Left lung (tissue), 10 donors: Measurements from ENCODE around the gene JMJD1C. TPM values are rescaled to one million over a fixed set of nuclear protein-coding genes. Genes with fewer than 3 reads are reported as not detected.
A peak's percentile ranks its signal among the peaks of the same experiment; 100 is the strongest.

ENCODE experiments used
- ATAC-seq: fragments of 200-7000 bp; cut with Tn5 transposase; one replicate; pipeline ENCODE4 v1.9.1; 2020; ENCODE audit warnings: moderate library complexity
- DNase-seq, 4 donors: peaks; one replicate each; pipeline ENCODE4 v3.0.0-alpha.2; 2013 to 2020
- H3K27ac ChIP-seq, 2 donors: fragments of 200-600 bp; sonication (generic) in 1 of 2; one replicate each; pipeline versions ENCODE4 v1.5.0 to v1.8.0; 2020 to 2021
- H3K27me3 ChIP-seq, 2 donors: fragments of 200-600 bp; sonication (generic) in 1 of 2; one replicate each; pipeline versions ENCODE4 v1.5.0 to v1.8.0; 2020 to 2021
- H3K36me3 ChIP-seq, 2 donors: fragments of 200-600 bp; sonication (generic) in 1 of 2; one replicate each; pipeline versions ENCODE4 v1.5.0 to v1.8.0; 2020 to 2021
- H3K4me1 ChIP-seq, 2 donors: fragments of 200-600 bp; one replicate each; pipeline ENCODE4 v1.8.0; 2021
- H3K4me3 ChIP-seq, 2 donors: fragments of 200-600 bp; sonication (generic) in 1 of 2; one replicate each; pipeline versions ENCODE4 v1.5.0 to v1.8.0; 2020 to 2021; ENCODE audit warnings: mild to moderate bottlenecking in 1 of 2
- H3K9me3 ChIP-seq, 2 donors: fragments of 200-600 bp; sonication (generic) in 1 of 2; one replicate each; pipeline versions ENCODE4 v1.5.0 to v1.8.0; 2020 to 2021
- intact Hi-C, 2 donors: fragments of 100-400 bp; cut with DNase I; formaldehyde crosslinking; loops; one replicate each; pipeline versions ENCODE4 v1.11.2 to v1.14.2; 2022
- polyA plus RNA-seq, 6 donors: library from polyadenylated mRNA; unstranded; fragments of 120-200 nt; gene quantifications; one replicate each; pipeline ENCODE4 v1.2.1, GENCODE V29; 2013; ENCODE audit not compliant: insufficient read length in 6 of 6
- total RNA-seq, 2 donors: library from RNA; stranded (reverse); fragmentation: NEBNext Ultra II Directional; extraction: Animal tissue kit (Norgen Biotek cat#: 25700); gene quantifications; one replicate each; pipeline ENCODE4 v1.2.1, GENCODE V29; 2021
- TF ChIP-seq, protein P1 (sequence below), 2 donors: fragments of 200-600 bp; sonication (generic) in 1 of 2; IDR thresholded peaks; one replicate each; pipeline versions ENCODE4 v1.5.0 to v1.8.0; 2021; ENCODE audit warnings: antibody characterized with exemption in 2 of 2
- donor health status: DM: no; HTN: yes; CAD: no.
- donor health status: DM: no; HTN: no; CAD: no.

The JMJD1C gene
- total and polyA plus RNA-seq, 8 donors = 68.0 to 130 (median 98.6) TPM

DNA sequence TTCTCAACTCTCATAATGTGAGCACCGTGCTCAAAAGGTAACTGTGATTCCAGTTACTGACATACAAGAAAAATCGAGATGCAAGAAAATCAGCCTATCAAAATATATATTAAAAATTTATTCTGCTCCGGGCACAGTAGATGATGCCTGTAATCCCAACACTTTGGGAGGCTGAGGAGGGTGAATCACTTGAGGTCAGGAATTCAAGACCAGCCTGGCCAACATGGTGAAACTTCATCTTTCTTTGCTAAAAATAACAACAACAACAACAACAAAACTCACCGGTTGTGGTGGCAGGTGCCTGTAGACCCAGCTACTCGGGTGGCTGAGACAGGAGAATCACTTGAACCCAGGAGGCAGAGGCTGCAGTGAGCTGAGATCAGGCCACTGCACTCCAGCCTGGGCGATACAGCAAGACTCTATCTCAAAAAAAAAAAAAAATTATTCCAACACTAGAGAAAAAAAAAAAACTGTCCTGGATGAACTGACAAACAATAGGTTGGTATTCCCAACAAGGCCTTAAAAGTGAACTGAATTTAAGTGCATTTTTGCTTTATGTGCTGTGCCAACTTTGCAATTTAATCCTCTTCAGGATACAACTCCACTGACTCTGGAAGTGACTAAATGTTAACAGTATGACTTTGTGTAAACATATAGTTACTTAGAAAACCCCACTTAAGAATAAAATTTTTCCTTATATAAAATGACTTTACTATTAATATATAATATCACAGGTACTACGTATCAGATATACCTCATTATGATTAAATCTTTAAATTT lies 51.1 kb downstream of the JMJD1C start:
- H3K27me3 ChIP-seq = no peaks in the 10 kb centered on the region
- no peak overlapping the region for H3K4me3 ChIP-seq
- no peak overlapping the region for H3K27ac ChIP-seq
- peaks cover 0 to 23% of the 10 kb centered on the region in 2 donors for H3K4me1 ChIP-seq
- no peak for DNase-seq
- no peaks in the 10 kb centered on the region for H3K36me3 ChIP-seq
- intact Hi-C loops = no loop called here
- H3K9me3 ChIP-seq = no peaks in the 10 kb centered on the region
- peak; percentile 50 for ATAC-seq
- TF ChIP-seq, protein P1, sequence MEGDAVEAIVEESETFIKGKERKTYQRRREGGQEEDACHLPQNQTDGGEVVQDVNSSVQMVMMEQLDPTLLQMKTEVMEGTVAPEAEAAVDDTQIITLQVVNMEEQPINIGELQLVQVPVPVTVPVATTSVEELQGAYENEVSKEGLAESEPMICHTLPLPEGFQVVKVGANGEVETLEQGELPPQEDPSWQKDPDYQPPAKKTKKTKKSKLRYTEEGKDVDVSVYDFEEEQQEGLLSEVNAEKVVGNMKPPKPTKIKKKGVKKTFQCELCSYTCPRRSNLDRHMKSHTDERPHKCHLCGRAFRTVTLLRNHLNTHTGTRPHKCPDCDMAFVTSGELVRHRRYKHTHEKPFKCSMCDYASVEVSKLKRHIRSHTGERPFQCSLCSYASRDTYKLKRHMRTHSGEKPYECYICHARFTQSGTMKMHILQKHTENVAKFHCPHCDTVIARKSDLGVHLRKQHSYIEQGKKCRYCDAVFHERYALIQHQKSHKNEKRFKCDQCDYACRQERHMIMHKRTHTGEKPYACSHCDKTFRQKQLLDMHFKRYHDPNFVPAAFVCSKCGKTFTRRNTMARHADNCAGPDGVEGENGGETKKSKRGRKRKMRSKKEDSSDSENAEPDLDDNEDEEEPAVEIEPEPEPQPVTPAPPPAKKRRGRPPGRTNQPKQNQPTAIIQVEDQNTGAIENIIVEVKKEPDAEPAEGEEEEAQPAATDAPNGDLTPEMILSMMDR (IDR thresholded peaks at IDR 0.05) = no peak

- Histone ChIP-seq H3K4me1 (peaks cover 0 to 23% of the 10 kb centered on the region in 2 donors), H3K27ac (no peak overlapping the region), H3K9me3 (no peaks in the 10 kb centered on the region), H3K36me3 (no peaks in the 10 kb centered on the region), H3K4me3 (no peak overlapping the region), H3K27me3 (no peaks in the 10 kb centered on the region)
- DNase-seq = no peak
- no peak for ATAC-seq
- intact Hi-C loops = no loop called here
- TF ChIP-seq, protein P1 (IDR thresholded peaks at IDR 0.05) = no peak
These were observed 52.3 kb downstream of the JMJD1C start for GRCh38 chr10:63413429-63413828.

GRCh38 chr10:63412304-63412703 lies 53.5 kb downstream of the JMJD1C start:
- TF ChIP-seq, protein P1 (IDR thresholded peaks at IDR 0.05) = no peak
- Histone ChIP-seq H3K9me3 (no peaks in the 10 kb centered on the region), H3K27me3 (no peaks in the 10 kb centered on the region), H3K4me1 (peaks cover 0 to 23% of the 10 kb centered on the region in 2 donors), H3K36me3 (no peaks in the 10 kb centered on the region), H3K27ac (no peak overlapping the region), H3K4me3 (no peak overlapping the region)
- ATAC-seq (no peak), DNase-seq (no peak)
- intact Hi-C loops = no loop called here

DNA sequence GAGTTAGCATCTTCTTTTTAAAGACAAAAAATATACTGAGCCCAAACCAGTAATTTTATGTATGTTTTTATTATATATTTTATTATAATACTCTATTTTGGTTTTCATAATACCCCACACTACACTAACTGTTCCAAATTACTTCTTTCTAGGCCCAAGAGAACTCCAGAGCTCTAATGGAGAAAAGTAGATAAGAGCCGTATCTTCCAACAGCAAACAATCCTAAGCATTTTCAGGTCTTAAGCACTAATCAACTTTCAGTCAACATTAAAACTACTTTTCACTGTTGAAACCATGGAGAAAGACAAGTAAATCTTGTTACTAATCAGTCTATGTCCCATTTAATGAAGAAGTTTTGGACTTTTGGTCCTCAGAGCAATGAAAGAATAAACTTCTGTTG lies 55.1 kb downstream of the JMJD1C start:
- ATAC-seq (no peak), DNase-seq (no peak)
- Histone ChIP-seq H3K9me3 (no peaks in the 10 kb centered on the region), H3K4me1 (peaks cover 0 to 16% of the 10 kb centered on the region in 2 donors), H3K27ac (no peak overlapping the region), H3K36me3 (no peaks in the 10 kb centered on the region), H3K4me3 (no peak overlapping the region), H3K27me3 (no peaks in the 10 kb centered on the region)
- intact Hi-C loops = no loop called here
- TF ChIP-seq, protein P1 (IDR thresholded peaks at IDR 0.05) = no peak

GRCh38 chr10:63409465-63410027 lies 56.2 kb downstream of the JMJD1C start:
- H3K4me3 ChIP-seq = no peak overlapping the region
- H3K9me3 ChIP-seq = no peaks in the 10 kb centered on the region
- no peaks in the 10 kb centered on the region for H3K36me3 ChIP-seq
- peak; percentile 42 for ATAC-seq
- intact Hi-C loops = no loop called here
- no peak overlapping the region for H3K27ac ChIP-seq
- H3K4me1 ChIP-seq = peaks cover 0 to 6% of the 10 kb centered on the region in 2 donors
- DNase-seq = no peak
- TF ChIP-seq, protein P1 (IDR thresholded peaks at IDR 0.05) = no peak
- H3K27me3 ChIP-seq = no peaks in the 10 kb centered on the region
